ENCODE measurements around the gene DNAI1. TPM values are rescaled to one million over a fixed set of nuclear protein-coding genes. Genes with fewer than 3 reads are reported as not detected.

DNAI1 gene
- total RNA-seq, 1 donor from 2014 or later: 1.8 TPM

DNA sequence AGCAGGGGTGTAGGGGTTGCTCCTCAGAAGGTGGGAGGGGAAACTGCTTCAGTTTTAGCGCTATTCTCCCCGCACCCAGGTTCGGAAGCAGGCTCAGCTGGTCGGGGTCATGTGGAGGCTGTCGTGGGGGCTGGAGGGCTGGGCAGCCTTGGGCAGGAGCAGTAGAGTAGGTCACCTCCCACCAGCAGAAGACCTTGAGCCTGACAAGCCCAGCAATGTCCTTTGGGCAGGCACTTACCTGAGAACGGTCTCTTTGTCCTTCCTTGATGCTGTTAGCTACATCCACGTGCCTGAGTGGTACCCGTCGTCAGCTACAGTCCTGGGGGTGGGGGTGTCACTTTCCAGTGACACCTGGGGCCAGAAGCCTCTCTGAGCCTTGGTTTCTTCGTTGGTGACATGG is 43.9 kb downstream of the DNAI1 start:
- H3K36me3 Mint-ChIP-seq (ENCODE audit: low read depth, unreplicated experiment): peaks cover 4% of the 10 kb centered on the region
- Histone ChIP-seq H3K4me2 (ENCODE audit: low read length) (peak overlapping the region; percentile 38), H2AFZ (ENCODE audit: low read depth, low read length) (no peak overlapping the region), H3K27ac (ENCODE audit: low read depth, low read length) (no peak overlapping the region), H3K9ac (ENCODE audit: low read length) (no peak overlapping the region), H3K4me1 (ENCODE audit: insufficient read depth, low read length) (peaks cover 14% of the 10 kb centered on the region), H4K20me1 (ENCODE audit: insufficient read depth, low read length) (no peaks in the 10 kb centered on the region), H3K9me3 (ENCODE audit: insufficient read depth, low read depth, low read length) (no peaks in the 10 kb centered on the region), H3K79me2 (ENCODE audit: insufficient read depth, low read length) (no peaks in the 10 kb centered on the region), H3K27me3 (ENCODE audit: insufficient read depth, low read length) (peaks cover 24% of the 10 kb centered on the region), H3K36me3 (ENCODE audit: insufficient read depth, low read length) (no peaks in the 10 kb centered on the region), H3K4me3 (ENCODE audit: insufficient read depth, low read depth, low read length) (no peak overlapping the region)
- H3K27ac Mint-ChIP-seq (ENCODE audit: unreplicated experiment): no peak overlapping the region
- FAIRE-seq: no peak
- peaks cover 45% of the 10 kb centered on the region for H3K27me3 Mint-ChIP-seq (ENCODE audit: low read depth, unreplicated experiment)
- H3K4me3 Mint-ChIP-seq (ENCODE audit: unreplicated experiment): no peak overlapping the region
- DNase-seq (ENCODE audit: low read depth): no peak
- peaks cover 21% of the 10 kb centered on the region for H3K4me1 Mint-ChIP-seq (ENCODE audit: low read depth, unreplicated experiment)
- peaks cover 6% of the 10 kb centered on the region for H3K9me3 Mint-ChIP-seq (ENCODE audit: unreplicated experiment)
- TF ChIP-seq, protein P1, sequence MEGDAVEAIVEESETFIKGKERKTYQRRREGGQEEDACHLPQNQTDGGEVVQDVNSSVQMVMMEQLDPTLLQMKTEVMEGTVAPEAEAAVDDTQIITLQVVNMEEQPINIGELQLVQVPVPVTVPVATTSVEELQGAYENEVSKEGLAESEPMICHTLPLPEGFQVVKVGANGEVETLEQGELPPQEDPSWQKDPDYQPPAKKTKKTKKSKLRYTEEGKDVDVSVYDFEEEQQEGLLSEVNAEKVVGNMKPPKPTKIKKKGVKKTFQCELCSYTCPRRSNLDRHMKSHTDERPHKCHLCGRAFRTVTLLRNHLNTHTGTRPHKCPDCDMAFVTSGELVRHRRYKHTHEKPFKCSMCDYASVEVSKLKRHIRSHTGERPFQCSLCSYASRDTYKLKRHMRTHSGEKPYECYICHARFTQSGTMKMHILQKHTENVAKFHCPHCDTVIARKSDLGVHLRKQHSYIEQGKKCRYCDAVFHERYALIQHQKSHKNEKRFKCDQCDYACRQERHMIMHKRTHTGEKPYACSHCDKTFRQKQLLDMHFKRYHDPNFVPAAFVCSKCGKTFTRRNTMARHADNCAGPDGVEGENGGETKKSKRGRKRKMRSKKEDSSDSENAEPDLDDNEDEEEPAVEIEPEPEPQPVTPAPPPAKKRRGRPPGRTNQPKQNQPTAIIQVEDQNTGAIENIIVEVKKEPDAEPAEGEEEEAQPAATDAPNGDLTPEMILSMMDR (IDR thresholded peaks at IDR 0.05; ENCODE audit: insufficient read depth, low read depth, low read length): no peak
- no peak for TF ChIP-seq EZH2 (IDR thresholded peaks at IDR 0.05; ENCODE audit: insufficient read depth, low read length)

- H3K27ac Mint-ChIP-seq (ENCODE audit: unreplicated experiment): no peak overlapping the region
- H3K79me2 ChIP-seq (ENCODE audit: insufficient read depth, low read length): no peaks in the 10 kb centered on the region
- H2AFZ ChIP-seq (ENCODE audit: low read depth, low read length): no peak overlapping the region
- H3K9me3 Mint-ChIP-seq (ENCODE audit: unreplicated experiment): peaks cover 6% of the 10 kb centered on the region
- no peaks in the 10 kb centered on the region for H3K9me3 ChIP-seq (ENCODE audit: insufficient read depth, low read depth, low read length)
- DNase-seq (ENCODE audit: low read depth) (no peak), FAIRE-seq (no peak)
- H3K4me1 ChIP-seq (ENCODE audit: insufficient read depth, low read length): peaks cover 14% of the 10 kb centered on the region
- peak overlapping the region; percentile 38 for H3K4me2 ChIP-seq (ENCODE audit: low read length)
- no peaks in the 10 kb centered on the region for H3K36me3 ChIP-seq (ENCODE audit: insufficient read depth, low read length)
- no peak overlapping the region for H3K4me3 ChIP-seq (ENCODE audit: insufficient read depth, low read depth, low read length)
- H3K27ac ChIP-seq (ENCODE audit: low read depth, low read length): no peak overlapping the region
- peaks cover 21% of the 10 kb centered on the region for H3K4me1 Mint-ChIP-seq (ENCODE audit: low read depth, unreplicated experiment)
- H3K27me3 ChIP-seq (ENCODE audit: insufficient read depth, low read length): peaks cover 22% of the 10 kb centered on the region
- H3K27me3 Mint-ChIP-seq (ENCODE audit: low read depth, unreplicated experiment): peaks cover 45% of the 10 kb centered on the region
- no peak overlapping the region for H3K4me3 Mint-ChIP-seq (ENCODE audit: unreplicated experiment)
- H3K36me3 Mint-ChIP-seq (ENCODE audit: low read depth, unreplicated experiment): peaks cover 4% of the 10 kb centered on the region
- no peaks in the 10 kb centered on the region for H4K20me1 ChIP-seq (ENCODE audit: insufficient read depth, low read length)
- no peak for TF ChIP-seq EZH2 (IDR thresholded peaks at IDR 0.05; ENCODE audit: insufficient read depth, low read length)
- H3K9ac ChIP-seq (ENCODE audit: low read length): no peak overlapping the region
These were observed 44.3 kb downstream of the DNAI1 start for GRCh38 chr9:34502891-34503290.

DNA sequence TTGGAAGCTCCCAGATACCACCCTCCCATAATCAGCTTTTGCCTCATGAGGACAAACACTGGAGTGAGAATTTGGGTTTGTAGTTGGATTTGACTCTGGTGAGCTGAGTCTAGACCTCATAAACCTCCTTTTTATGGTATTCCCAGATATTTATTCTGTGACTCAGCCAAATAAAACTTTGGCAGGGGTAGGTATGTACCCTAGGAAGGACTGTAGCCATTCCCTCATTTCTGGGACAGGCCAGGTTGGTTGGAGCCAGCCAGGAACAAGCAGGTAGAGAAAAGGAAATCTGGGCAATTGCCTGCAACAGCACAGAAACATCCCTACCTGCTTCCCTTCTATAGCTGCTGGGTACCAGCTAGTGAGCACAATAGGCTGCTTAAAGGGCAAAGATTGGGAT is 44.8 kb downstream of the DNAI1 start:
- Mint-ChIP-seq H3K9me3 (ENCODE audit: unreplicated experiment) (peaks cover 6% of the 10 kb centered on the region), H3K4me3 (ENCODE audit: unreplicated experiment) (no peak overlapping the region), H3K27ac (ENCODE audit: unreplicated experiment) (no peak overlapping the region), H3K4me1 (ENCODE audit: low read depth, unreplicated experiment) (peaks cover 19% of the 10 kb centered on the region), H3K27me3 (ENCODE audit: low read depth, unreplicated experiment) (peaks cover 46% of the 10 kb centered on the region), H3K36me3 (ENCODE audit: low read depth, unreplicated experiment) (peaks cover 4% of the 10 kb centered on the region)
- Histone ChIP-seq H3K4me1 (ENCODE audit: insufficient read depth, low read length) (peaks cover 14% of the 10 kb centered on the region), H3K9me3 (ENCODE audit: insufficient read depth, low read depth, low read length) (no peaks in the 10 kb centered on the region), H3K27me3 (ENCODE audit: insufficient read depth, low read length) (peaks cover 22% of the 10 kb centered on the region), H3K4me2 (ENCODE audit: low read length) (no peak overlapping the region), H2AFZ (ENCODE audit: low read depth, low read length) (no peak overlapping the region), H3K79me2 (ENCODE audit: insufficient read depth, low read length) (no peaks in the 10 kb centered on the region), H3K4me3 (ENCODE audit: insufficient read depth, low read depth, low read length) (no peak overlapping the region), H4K20me1 (ENCODE audit: insufficient read depth, low read length) (no peaks in the 10 kb centered on the region), H3K9ac (ENCODE audit: low read length) (no peak overlapping the region), H3K36me3 (ENCODE audit: insufficient read depth, low read length) (no peaks in the 10 kb centered on the region), H3K27ac (ENCODE audit: low read depth, low read length) (no peak overlapping the region)
- TF ChIP-seq, protein P1 (IDR thresholded peaks at IDR 0.05; ENCODE audit: insufficient read depth, low read depth, low read length): no peak
- no peak for TF ChIP-seq EZH2 (IDR thresholded peaks at IDR 0.05; ENCODE audit: insufficient read depth, low read length)
- FAIRE-seq (no peak), DNase-seq (ENCODE audit: low read depth) (no peak)

Data from astrocyte (in vitro differentiated cells and primary cell).